Ishikawa (cell line): ENCODE results near the gene TMIE.

ENCODE experiments used
- CEBPB ChIP-seq: IDR thresholded peaks from 2 replicates; pipeline ENCODE4 v1.6.1; 2012
- EGR1 ChIP-seq: IDR thresholded peaks from 2 replicates; pipeline ENCODE4 v1.6.1; 2012
- EP300 ChIP-seq: IDR thresholded peaks from 2 replicates; pipeline ENCODE4 v1.6.1; 2012; ENCODE audit warnings: borderline replicate concordance
- FOXM1 ChIP-seq: IDR thresholded peaks from 2 replicates; pipeline ENCODE4 v1.6.1; 2012; ENCODE audit warnings: low read depth, borderline replicate concordance
- MAX ChIP-seq: IDR thresholded peaks from 2 replicates; pipeline ENCODE4 v1.6.1; 2012
- RAD21 ChIP-seq: IDR thresholded peaks from 2 replicates; pipeline ENCODE4 v1.6.1; 2012; ENCODE audit warnings: low read depth
- REST ChIP-seq: IDR thresholded peaks from 2 replicates; pipeline ENCODE4 v1.6.1; 2012; ENCODE audit warnings: low read depth, mild to moderate bottlenecking
- TAF1 ChIP-seq: IDR thresholded peaks from 2 replicates; pipeline ENCODE4 v1.6.1; 2012; ENCODE audit warnings: low read depth, mild to moderate bottlenecking
- YY1 ChIP-seq: IDR thresholded peaks from 2 replicates; pipeline ENCODE4 v1.6.1; 2012; ENCODE audit warnings: low read depth
- TF ChIP-seq, protein P1 (sequence below): IDR thresholded peaks from 2 replicates; pipeline ENCODE4 v1.6.1; 2012

- TF ChIP-seq RAD21, result no peak
- TF ChIP-seq TAF1, result no peak
- TF ChIP-seq FOXM1, result no peak
- no peak for TF ChIP-seq YY1
- TF ChIP-seq CEBPB, result no peak
- no peak for TF ChIP-seq EGR1
- no peak for TF ChIP-seq MAX
- no peak for TF ChIP-seq EP300
- TF ChIP-seq, protein P1, sequence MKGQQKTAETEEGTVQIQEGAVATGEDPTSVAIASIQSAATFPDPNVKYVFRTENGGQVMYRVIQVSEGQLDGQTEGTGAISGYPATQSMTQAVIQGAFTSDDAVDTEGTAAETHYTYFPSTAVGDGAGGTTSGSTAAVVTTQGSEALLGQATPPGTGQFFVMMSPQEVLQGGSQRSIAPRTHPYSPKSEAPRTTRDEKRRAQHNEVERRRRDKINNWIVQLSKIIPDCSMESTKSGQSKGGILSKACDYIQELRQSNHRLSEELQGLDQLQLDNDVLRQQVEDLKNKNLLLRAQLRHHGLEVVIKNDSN, result no peak
- TF ChIP-seq REST, result no peak
Measured at GRCh38 chr3:46656778-46657556, 44.2 kb upstream of the TMIE start.
